ENCODE measurements around the gene ALX4. TPM values are rescaled to one million over a fixed set of nuclear protein-coding genes. Genes with fewer than 3 reads are reported as not detected.

Gene ALX4
- total RNA-seq, 2 donors from 2014 or later = not detected

DNA sequence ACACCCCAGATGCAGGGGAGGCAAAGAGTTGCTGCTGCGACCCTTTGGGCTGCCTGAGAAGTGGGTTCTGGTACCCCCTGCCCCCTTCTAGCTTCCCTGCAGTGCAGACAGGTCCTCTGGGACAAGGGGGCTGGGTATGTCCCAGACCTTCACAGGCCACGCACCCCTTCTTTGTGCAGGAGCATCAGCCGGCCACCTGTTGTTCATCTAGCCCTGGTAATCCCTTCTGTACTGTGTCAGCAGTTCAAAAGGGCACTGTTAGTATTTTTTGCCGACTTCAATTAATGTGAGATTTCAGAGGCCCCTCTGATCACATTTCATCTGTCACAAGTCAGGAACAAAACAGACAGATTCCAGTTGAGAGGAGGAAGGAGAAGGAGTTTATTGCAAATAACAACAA lies 49.9 kb downstream of the ALX4 start:
- DNase-seq (no peak), ATAC-seq (no peak)
- intact Hi-C loops (cut with DNase I, micrococcal nuclease) = no loop called here

DNA sequence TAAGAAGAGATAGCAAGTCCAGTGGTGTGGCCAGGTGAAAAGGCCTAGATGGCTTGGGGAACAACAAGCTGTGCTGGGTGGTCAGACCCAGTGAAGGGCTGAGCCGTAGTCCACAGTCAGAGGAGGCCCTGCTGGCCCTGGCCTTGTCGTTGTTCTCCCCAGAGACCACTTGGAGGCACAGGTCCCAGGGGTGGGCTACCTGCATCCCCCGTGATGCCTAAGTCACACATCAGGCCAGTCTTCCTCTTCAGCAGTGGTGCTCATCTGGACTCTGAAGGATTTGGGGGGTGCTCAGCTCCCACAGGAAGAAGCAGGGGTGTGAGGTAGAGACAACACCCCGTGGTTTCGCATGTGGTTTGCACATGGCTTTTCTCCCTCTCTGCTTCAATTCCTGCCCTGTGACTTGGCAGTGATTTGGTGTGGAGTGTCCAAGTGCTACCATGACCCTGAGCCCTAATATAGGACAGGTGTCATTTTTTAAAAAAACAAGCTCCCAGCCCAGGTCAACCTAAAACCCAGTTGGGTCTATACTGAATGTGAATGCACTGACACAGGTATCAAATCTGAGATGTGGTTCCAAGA lies 51.0 kb downstream of the ALX4 start:
- DNase-seq = no peak
- ATAC-seq = no peak
- intact Hi-C loops (cut with DNase I, micrococcal nuclease) = no loop called here

GRCh38 chr11:44258190-44258489 lies 51.8 kb downstream of the ALX4 start:
- intact Hi-C loops (cut with DNase I, micrococcal nuclease) = no loop called here
- no peak for DNase-seq
- ATAC-seq = no peak

- no peak for ATAC-seq
- no peak for DNase-seq
- intact Hi-C loops (cut with DNase I, micrococcal nuclease) = no loop called here
Measured at GRCh38 chr11:44257338-44258189, 52.4 kb downstream of the ALX4 start.

- DNase-seq = no peak
- ATAC-seq = no peak
- intact Hi-C loops (cut with DNase I, micrococcal nuclease) = no loop called here
Measured at GRCh38 chr11:44256673-44257291, 53.2 kb downstream of the ALX4 start.

DNA sequence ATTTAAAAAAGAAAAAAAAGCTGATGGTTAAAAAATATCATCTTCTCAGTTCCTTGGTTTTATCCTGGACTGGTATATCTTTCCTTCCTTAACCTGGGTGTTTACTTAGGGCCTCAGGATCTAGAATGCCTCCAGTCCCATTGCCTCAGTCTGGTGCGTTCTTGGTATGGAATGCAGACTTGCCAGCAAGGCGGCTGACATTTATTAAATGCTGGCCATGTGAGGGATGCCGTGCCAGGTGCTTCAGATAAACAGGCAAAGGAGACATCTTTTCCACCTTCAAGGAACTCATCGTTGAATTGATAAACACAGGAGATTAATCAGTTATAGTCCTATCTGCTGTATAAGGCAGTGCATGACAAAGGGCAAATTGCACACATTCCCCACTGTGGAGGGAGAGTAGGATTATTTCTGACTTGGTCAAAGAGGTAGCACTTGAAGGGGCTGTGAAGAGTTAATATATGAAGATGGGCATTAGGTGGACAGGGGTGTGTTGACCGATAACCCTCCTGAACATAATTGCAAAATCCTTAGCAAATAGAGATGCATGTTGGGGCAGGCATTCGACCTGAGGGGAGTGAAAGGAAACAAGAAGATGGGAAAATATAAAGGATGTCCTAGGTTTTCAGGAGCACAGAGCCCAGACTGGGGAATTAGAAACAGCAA lies 54.4 kb downstream of the ALX4 start:
- no peak for DNase-seq
- ATAC-seq = no peak
- intact Hi-C loops (cut with DNase I, micrococcal nuclease) = no loop called here

GRCh38 chr11:44252999-44253602 lies 56.8 kb downstream of the ALX4 start:
- intact Hi-C loops (cut with DNase I, micrococcal nuclease) = no loop called here
- ATAC-seq (no peak), DNase-seq (no peak)

- intact Hi-C loops (cut with DNase I, micrococcal nuclease) = no loop called here
- no peak for ATAC-seq
Measured at GRCh38 chr11:44250421-44250820, 59.5 kb downstream of the ALX4 start.

DNA sequence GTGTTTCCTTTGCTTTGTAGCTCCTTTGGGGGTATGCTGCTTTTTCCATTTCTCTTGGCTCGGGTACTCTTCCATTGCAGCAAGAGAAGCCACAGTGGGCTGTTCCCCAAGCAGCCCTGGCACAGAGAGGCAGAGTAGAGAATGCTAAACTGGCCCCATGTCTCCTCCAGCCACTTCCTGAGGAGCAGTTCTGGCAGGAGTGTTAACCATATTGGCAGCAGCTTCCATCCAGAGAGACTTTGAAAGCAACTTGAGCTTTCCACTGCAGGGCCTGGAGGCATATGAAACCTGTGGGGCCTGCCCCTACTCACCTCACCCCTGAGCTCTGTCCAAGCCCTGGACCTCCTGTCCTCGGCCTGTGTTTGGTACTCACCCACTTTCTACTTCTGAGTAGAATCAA lies 61.8 kb downstream of the ALX4 start:
- intact Hi-C loops (cut with DNase I, micrococcal nuclease) = no loop called here
- DNase-seq (no peak), ATAC-seq (no peak)

More at GRCh38 chr11:44250421-44250820, 59.5 kb downstream of the ALX4 start:
- DNase-seq = no peak

DNA sequence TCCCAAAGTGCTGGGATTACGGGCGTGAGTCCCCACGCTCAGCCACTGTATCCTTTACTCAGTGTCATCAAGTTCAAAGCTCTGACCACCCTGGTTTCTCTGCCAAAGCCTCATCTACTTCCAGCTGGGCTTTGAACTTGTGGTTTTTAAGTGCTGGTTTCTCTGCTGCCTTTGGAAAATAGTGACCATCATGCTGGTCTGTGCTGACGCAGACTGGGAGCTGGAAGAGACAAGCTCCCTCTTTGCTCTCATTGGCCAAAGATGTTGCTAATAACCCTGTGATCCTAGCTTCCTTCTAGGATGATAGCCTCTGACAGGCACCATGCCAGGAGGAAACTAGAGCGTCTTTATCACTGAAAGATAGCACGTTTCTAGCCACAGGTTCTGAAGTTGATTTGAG lies 62.4 kb downstream of the ALX4 start:
- no peak for ATAC-seq
- no peak for DNase-seq
- intact Hi-C loops (cut with DNase I, micrococcal nuclease) = no loop called here

DNA sequence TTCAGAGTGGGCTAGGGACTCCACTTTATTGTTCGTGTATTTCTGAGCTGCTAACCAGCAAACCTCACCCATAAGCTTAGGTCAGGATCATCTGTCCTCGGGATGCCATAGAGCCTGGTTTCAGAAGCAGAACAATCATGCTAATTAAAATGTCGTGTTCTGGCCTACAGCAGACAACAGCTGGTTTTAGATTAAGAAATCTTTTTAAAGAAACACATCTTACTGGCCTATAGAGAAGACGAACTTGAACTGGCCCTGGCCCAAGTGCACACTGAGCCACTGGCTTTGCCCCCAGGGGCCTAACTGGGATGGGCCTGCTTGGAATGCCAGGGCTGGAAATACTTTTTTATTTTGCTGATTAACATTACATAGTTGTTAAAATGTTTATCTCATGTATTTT lies 63.2 kb downstream of the ALX4 start:
- ATAC-seq (no peak), DNase-seq (no peak)
- intact Hi-C loops (cut with DNase I, micrococcal nuclease) = no loop called here

DNA sequence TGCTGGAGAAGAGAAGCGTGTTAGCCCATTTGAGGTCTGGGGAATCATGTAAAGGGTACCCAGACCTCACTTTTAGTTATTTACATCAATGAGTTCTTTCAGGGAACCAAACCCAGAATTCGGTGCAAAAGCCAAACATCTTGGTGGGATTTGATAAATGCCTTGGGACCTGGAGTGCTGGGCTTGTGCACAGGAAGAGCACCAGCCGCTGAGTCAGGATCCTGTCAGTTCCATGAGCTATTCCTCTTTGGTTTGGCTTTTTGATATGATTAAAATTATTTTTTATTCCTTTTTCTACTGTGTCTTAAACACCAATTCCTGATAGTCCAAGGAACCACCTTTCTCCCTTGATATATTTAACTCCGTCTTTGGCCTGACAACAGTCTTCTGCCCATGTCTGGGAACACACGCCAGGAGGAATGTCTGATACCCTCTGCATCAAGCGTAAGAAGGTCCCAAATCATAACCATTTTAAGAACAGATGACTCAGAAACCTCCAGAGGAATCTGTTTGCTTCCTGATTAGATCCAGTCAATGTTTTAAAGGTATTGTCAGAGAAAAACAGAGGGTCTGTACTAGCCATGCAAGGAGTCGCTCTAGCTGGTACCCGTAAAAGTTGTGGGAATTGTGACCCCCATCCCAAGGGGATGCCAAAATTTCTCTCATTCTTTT lies 65.2 kb downstream of the ALX4 start:
- DNase-seq = no peak
- no peak for ATAC-seq
- intact Hi-C loops (cut with DNase I, micrococcal nuclease) = no loop called here

DNA sequence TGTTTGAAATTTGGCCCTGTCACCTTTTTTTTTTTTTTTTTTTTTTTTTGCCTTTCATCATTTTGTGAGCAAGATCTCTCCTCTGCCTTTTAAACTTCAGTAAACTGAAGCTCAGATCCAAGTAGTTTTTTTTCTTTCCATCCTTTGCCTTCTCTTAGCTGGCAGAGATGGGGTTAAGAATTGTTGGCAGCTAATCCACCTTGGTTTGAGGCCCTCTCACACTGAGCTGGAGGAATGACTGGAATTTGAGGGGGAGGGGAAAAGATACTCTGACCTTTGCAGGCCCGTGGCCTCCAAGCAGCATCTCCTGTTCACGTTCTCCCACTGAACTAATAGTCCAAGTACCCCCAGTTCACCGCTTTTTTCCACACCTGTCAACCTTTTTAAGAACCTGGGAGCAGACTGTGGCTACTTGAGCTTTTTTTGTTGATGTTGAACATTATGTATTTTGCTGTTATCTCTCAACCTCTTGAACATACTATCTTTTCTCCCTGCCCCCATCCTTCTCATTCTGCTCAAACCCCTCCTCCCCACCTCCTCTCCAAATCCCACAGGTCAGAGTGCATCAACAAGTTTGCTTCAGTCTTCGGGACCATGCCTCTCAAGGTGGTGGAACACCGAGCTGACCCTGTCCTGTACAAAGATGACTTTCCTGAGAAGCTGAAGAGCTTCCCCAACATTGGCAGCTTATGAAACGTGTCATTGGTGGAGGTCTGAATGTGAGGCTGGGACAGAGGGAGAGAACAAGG lies 66.2 kb downstream of the ALX4 start:
- DNase-seq = no peak
- intact Hi-C loops (cut with DNase I, micrococcal nuclease) = no loop called here
- ATAC-seq = no peak

GRCh38 chr11:44243086-44243485 lies 66.9 kb downstream of the ALX4 start:
- ATAC-seq = no peak
- intact Hi-C loops (cut with DNase I, micrococcal nuclease) = no loop called here
- DNase-seq = no peak

DNA sequence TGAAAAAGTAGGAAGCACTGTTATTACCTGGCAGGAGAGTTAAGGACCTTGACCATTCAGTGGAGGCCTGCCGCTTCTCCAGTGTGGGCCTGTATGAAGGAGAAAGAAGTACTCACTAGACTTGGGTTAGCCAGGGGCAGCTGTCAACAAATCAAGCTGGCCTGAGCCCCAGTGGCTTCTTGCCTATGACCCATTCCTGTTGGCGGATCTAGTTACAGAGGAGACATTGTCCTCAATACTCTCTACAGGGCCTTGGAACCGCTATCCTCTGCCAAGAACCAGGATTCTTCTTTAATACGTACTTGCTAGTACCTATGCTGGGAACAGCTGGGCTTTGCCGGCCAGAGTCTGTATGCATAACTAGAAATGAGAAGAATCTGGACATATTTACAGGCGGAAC lies 68.1 kb downstream of the ALX4 start:
- no peak for ATAC-seq
- intact Hi-C loops (cut with DNase I, micrococcal nuclease) = no loop called here

GRCh38 chr11:44237156-44237555 lies 72.8 kb downstream of the ALX4 start:
- DNase-seq = no peak
- ATAC-seq = no peak
- intact Hi-C loops (cut with DNase I, micrococcal nuclease) = no loop called here

More for the DNA sequence above, 68.1 kb downstream of the ALX4 start:
- no peak for DNase-seq

- ATAC-seq = no peak
- intact Hi-C loops (cut with DNase I, micrococcal nuclease) = no loop called here
- no peak for DNase-seq
Measured at GRCh38 chr11:44236296-44236695, 73.6 kb downstream of the ALX4 start.

- ATAC-seq = no peak
- intact Hi-C loops (cut with DNase I, micrococcal nuclease) = no loop called here
- DNase-seq = no peak
Measured at GRCh38 chr11:44235765-44236201, 74.2 kb downstream of the ALX4 start.

All from left colon (tissue), 2 donors.